ENCODE measurements around the gene FAM78B.

- TF ChIP-seq CTCF (IDR thresholded peaks at IDR 0.05; ENCODE audit: low read length) (no peak), EZH2 (IDR thresholded peaks at IDR 0.05; ENCODE audit: borderline replicate concordance, low read length) (no peak)
Observed at GRCh38 chr1:166139735-166140134, 27.1 kb downstream of the FAM78B start.

All from OCI-LY1 (cell line).